H9 (cell line): ENCODE results near the gene DOCK2. TPM values are rescaled to one million over a fixed set of nuclear protein-coding genes. Genes with fewer than 3 reads are reported as not detected.

ENCODE experiments used
- DNase-seq: peaks from one replicate; pipeline ENCODE4 v3.0.0-alpha.2; 2017
- H2AFZ ChIP-seq: one replicate; pipeline ENCODE4 v1.6.1; 2013; ENCODE audit warnings: mild to moderate bottlenecking, low read length, control low read depth, moderate library complexity
- H2AK5ac ChIP-seq: 2 replicates; pipeline ENCODE4 v1.6.1; 2013; ENCODE audit warnings: low read length, control low read depth, mixed read lengths; ENCODE audit not compliant: insufficient read length
- H2BK120ac ChIP-seq: one replicate; pipeline ENCODE4 v1.6.1; 2013; ENCODE audit warnings: low read depth, mild to moderate bottlenecking, low read length, control low read depth, inconsistent platforms; ENCODE audit not compliant: poor library complexity, severe bottlenecking
- H2BK12ac ChIP-seq: 2 replicates; pipeline ENCODE4 v1.6.1; 2013; ENCODE audit warnings: low read length, control low read depth, mixed read lengths, low read depth; ENCODE audit not compliant: insufficient read length
- H2BK15ac ChIP-seq: 2 replicates; pipeline ENCODE4 v1.6.1; 2013; ENCODE audit warnings: low read depth, low read length, control low read depth
- H2BK20ac ChIP-seq: one replicate; pipeline ENCODE4 v1.6.1; 2013; ENCODE audit warnings: low read depth, mild to moderate bottlenecking, low read length, control low read depth, inconsistent platforms; ENCODE audit not compliant: poor library complexity, severe bottlenecking
- H2BK5ac ChIP-seq: 2 replicates; pipeline ENCODE4 v1.6.1; 2013; ENCODE audit warnings: low read length, control low read depth, mixed read lengths; ENCODE audit not compliant: insufficient read length
- H3K14ac ChIP-seq: 2 replicates; pipeline ENCODE4 v1.6.1; 2013; ENCODE audit warnings: low read length, control low read depth; ENCODE audit not compliant: insufficient read depth
- H3K18ac ChIP-seq: 2 replicates; pipeline ENCODE4 v1.6.1; 2013; ENCODE audit warnings: low read depth, mild to moderate bottlenecking, mixed read lengths, low read length, control low read depth; ENCODE audit not compliant: insufficient read length
- H3K23ac ChIP-seq: 2 replicates; pipeline ENCODE4 v1.6.1; 2013; ENCODE audit warnings: low read length, control low read depth, mixed read lengths, low read depth; ENCODE audit not compliant: insufficient read length
- H3K23me2 ChIP-seq: 2 replicates; pipeline ENCODE4 v1.6.1; 2013; ENCODE audit warnings: low read depth, mild to moderate bottlenecking, mixed read lengths, low read length, control low read depth; ENCODE audit not compliant: insufficient read length, poor library complexity, severe bottlenecking
- H3K27ac ChIP-seq: 2 replicates; pipeline ENCODE4 v1.5.1; 2013; ENCODE audit warnings: low read length, control low read depth, mixed read lengths, low read depth; ENCODE audit not compliant: insufficient read length
- H3K27me3 ChIP-seq: 2 replicates; pipeline ENCODE4 v1.6.1; 2013; ENCODE audit warnings: low read length, control low read depth, inconsistent platforms; ENCODE audit not compliant: insufficient read depth
- H3K4ac ChIP-seq: 2 replicates; pipeline ENCODE4 v1.6.1; 2013; ENCODE audit warnings: low read depth, mild to moderate bottlenecking, control low read depth, inconsistent platforms, low read length, moderate library complexity
- H3K4me1 ChIP-seq: 2 replicates; pipeline ENCODE4 v1.6.1; 2013; ENCODE audit warnings: low read length, control low read depth, inconsistent platforms; ENCODE audit not compliant: insufficient read depth
- H3K4me2 ChIP-seq: 2 replicates; pipeline ENCODE4 v1.6.1; 2013; ENCODE audit warnings: low read length, control low read depth, mixed read lengths; ENCODE audit not compliant: insufficient read length, insufficient read depth
- H3K56ac ChIP-seq: 2 replicates; pipeline ENCODE4 v1.6.1; 2013; ENCODE audit warnings: low read depth, mild to moderate bottlenecking, mixed read lengths, low read length, control low read depth; ENCODE audit not compliant: insufficient read length
- H3K79me1 ChIP-seq: 2 replicates; pipeline ENCODE4 v1.6.1; 2013; ENCODE audit warnings: low read depth, mild to moderate bottlenecking, moderate library complexity, low read length, control low read depth, inconsistent platforms; ENCODE audit not compliant: insufficient read depth, poor library complexity, severe bottlenecking
- H3K79me2 ChIP-seq: 2 replicates; pipeline ENCODE4 v1.6.1; 2013; ENCODE audit warnings: low read length, control low read depth, inconsistent platforms; ENCODE audit not compliant: insufficient read depth
- H3K9ac ChIP-seq: 2 replicates; pipeline ENCODE4 v1.6.1; 2013; ENCODE audit warnings: low read length, control low read depth, mixed read lengths; ENCODE audit not compliant: insufficient read length; ENCODE audit errors: extremely low read depth
- H3K9me3 ChIP-seq: one replicate; pipeline ENCODE4 v1.6.1; 2013; ENCODE audit warnings: low read depth, low read length, inconsistent platforms; ENCODE audit not compliant: control insufficient read depth
- H3T11ph ChIP-seq: one replicate; pipeline ENCODE4 v1.6.1; 2013; ENCODE audit warnings: mild to moderate bottlenecking, low read length, control low read depth, inconsistent platforms
- H4K20me1 ChIP-seq: one replicate; pipeline ENCODE4 v1.6.1; 2013; ENCODE audit not compliant: control insufficient read depth, insufficient read length, insufficient read depth
- H4K5ac ChIP-seq: 2 replicates; pipeline ENCODE4 v1.6.1; 2013; ENCODE audit warnings: low read depth, mild to moderate bottlenecking, mixed read lengths, low read length, control low read depth; ENCODE audit not compliant: insufficient read length
- H4K8ac ChIP-seq: replicated peaks from 2 replicates; pipeline ENCODE4 v1.6.1; 2013; ENCODE audit warnings: low read length, control low read depth, mixed read lengths, low read depth; ENCODE audit not compliant: insufficient read length
- H4K91ac ChIP-seq: 2 replicates; pipeline ENCODE4 v1.6.1; 2013; ENCODE audit warnings: low read depth, mild to moderate bottlenecking, moderate library complexity, mixed read lengths, low read length, control low read depth; ENCODE audit not compliant: insufficient read length
- H3K27ac Mint-ChIP-seq, 3 experiments: 2 replicates in 2 of 3; 3 replicates in 1 of 3; pipeline ENCODE4 v1.8.0; 2020 to 2021; ENCODE audit warnings: mixed read lengths in 3 of 3, mild to moderate bottlenecking in 1 of 3, moderate library complexity in 1 of 3
- H3K27me3 Mint-ChIP-seq: 2 replicates; pipeline ENCODE4 v1.8.0; 2021; ENCODE audit warnings: low read depth, mild to moderate bottlenecking, moderate library complexity, mixed read lengths
- H3K36me3 Mint-ChIP-seq, 3 experiments: 2 replicates in 2 of 3; 3 replicates in 1 of 3; pipeline ENCODE4 v1.8.0; 2020 to 2021; ENCODE audit warnings: low read depth in 3 of 3, mixed read lengths in 3 of 3; ENCODE audit not compliant: insufficient read depth in 1 of 3
- H3K4me1 Mint-ChIP-seq, 2 experiments: 2 replicates each; pipeline ENCODE4 v1.8.0; 2020; ENCODE audit warnings: mixed read lengths in 2 of 2
- H3K4me3 Mint-ChIP-seq, 2 experiments: 2 replicates in 1 of 2; 3 replicates in 1 of 2; pipeline ENCODE4 v1.8.0; 2020 to 2021; ENCODE audit warnings: mild to moderate bottlenecking in 2 of 2, mixed read lengths in 2 of 2, moderate library complexity in 1 of 2
- H3K9me3 Mint-ChIP-seq, 2 experiments: 2 replicates in 1 of 2; 3 replicates in 1 of 2; pipeline ENCODE4 v1.8.0; 2020; ENCODE audit warnings: mild to moderate bottlenecking in 2 of 2, mixed read lengths in 2 of 2, moderate library complexity in 1 of 2
- WGBS: extraction: QIAGEN DNeasy Blood & Tissue Kit; methylation state at CpG from one replicate; pipeline ENCODE4 v1.1.7; 2013; ENCODE audit warnings: missing lambda C conversion rate, low lambda C conversion rate, mixed read lengths; ENCODE audit not compliant: insufficient read length; ENCODE audit errors: extremely low coverage; 5-methylcytosine and 5-hydroxymethylcytosine counted together
- total RNA-seq: library from RNA; stranded (reverse); gene quantifications from 2 replicates; pipeline ENCODE4 v1.2.1, GENCODE V29; 2021
- TF ChIP-seq, protein P1 (sequence below): fragments of 200-600 bp; sonication (generic); conservative IDR thresholded peaks from 3 replicates; pipeline ENCODE4 v1.8.0; 2021; ENCODE audit warnings: antibody characterized with exemption, mild to moderate bottlenecking

Gene DOCK2
- total RNA-seq, 1 experiment from 2014 or later = 7.8 TPM

- Histone ChIP-seq H4K8ac (no peak overlapping the region), H4K20me1 (no peaks in the 10 kb centered on the region), H3K4me1 (peaks cover 2% of the 10 kb centered on the region; the same call in 1 of the 2 replicates), H3K4me2 (no peak overlapping the region), H3K79me1 (no peaks in the 10 kb centered on the region), H3K9ac (no peak overlapping the region), H3K27ac (no peak overlapping the region), H2BK120ac (no peak overlapping the region), H3K23me2 (no peaks in the 10 kb centered on the region), H2AK5ac (no peak overlapping the region), H3K14ac (no peak overlapping the region), H2BK20ac (no peak overlapping the region), H3T11ph (no peak overlapping the region), H3K9me3 (no peaks in the 10 kb centered on the region), H3K27me3 (no peaks in the 10 kb centered on the region), H2AFZ (no peak overlapping the region), H4K5ac (no peak overlapping the region), H3K23ac (no peak overlapping the region), H4K91ac (no peak overlapping the region), H3K18ac (no peak overlapping the region), H3K56ac (no peak overlapping the region), H3K79me2 (no peaks in the 10 kb centered on the region), H2BK12ac (no peak overlapping the region), H3K4ac (no peak overlapping the region), H2BK15ac (no peak overlapping the region), H2BK5ac (no peak overlapping the region)
- Mint-ChIP-seq H3K9me3 (no peaks in the 10 kb centered on the region; a peak in 1 of 5 replicates), H3K4me3 (no peak overlapping the region), H3K27ac (no peak overlapping the region), H3K27me3 (no peaks in the 10 kb centered on the region), H3K36me3 (no peaks in the 10 kb centered on the region), H3K4me1 (no peaks in the 10 kb centered on the region; a peak in 1 of 4 replicates)
- TF ChIP-seq, protein P1, sequence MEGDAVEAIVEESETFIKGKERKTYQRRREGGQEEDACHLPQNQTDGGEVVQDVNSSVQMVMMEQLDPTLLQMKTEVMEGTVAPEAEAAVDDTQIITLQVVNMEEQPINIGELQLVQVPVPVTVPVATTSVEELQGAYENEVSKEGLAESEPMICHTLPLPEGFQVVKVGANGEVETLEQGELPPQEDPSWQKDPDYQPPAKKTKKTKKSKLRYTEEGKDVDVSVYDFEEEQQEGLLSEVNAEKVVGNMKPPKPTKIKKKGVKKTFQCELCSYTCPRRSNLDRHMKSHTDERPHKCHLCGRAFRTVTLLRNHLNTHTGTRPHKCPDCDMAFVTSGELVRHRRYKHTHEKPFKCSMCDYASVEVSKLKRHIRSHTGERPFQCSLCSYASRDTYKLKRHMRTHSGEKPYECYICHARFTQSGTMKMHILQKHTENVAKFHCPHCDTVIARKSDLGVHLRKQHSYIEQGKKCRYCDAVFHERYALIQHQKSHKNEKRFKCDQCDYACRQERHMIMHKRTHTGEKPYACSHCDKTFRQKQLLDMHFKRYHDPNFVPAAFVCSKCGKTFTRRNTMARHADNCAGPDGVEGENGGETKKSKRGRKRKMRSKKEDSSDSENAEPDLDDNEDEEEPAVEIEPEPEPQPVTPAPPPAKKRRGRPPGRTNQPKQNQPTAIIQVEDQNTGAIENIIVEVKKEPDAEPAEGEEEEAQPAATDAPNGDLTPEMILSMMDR = no peak
- WGBS = no CpG with 5 or more reads among the region's 1 CpG
- DNase-seq = no peak
Measured at GRCh38 chr5:169706071-169706470, 69.0 kb downstream of the DOCK2 start.
